Stromal cell of bone marrow (primary cell): ENCODE measurements around the gene SLC7A6.
A peak's percentile ranks its signal among the peaks of the same experiment; 100 is the strongest.

Experiments
- DNase-seq: peaks from one replicate; pipeline ENCODE4 v3.0.0-alpha.2; 2012; ENCODE audit warnings: low read depth

Gene SLC7A6

GRCh38 chr16:68257251-68257905, 6.9 kb upstream of the SLC7A6 start:
- no peak for DNase-seq

- DNase-seq, result peak; percentile 50
Measured at GRCh38 chr16:68257906-68258800, 6.2 kb upstream of the SLC7A6 start.

- no peak for DNase-seq
Measured at GRCh38 chr16:68259007-68259825, 5.1 kb upstream of the SLC7A6 start.

GRCh38 chr16:68263559-68264127, 683 bp upstream of the SLC7A6 start:
- DNase-seq, result no peak

- DNase-seq, result peak; percentile 45
Measured at GRCh38 chr16:68265078-68265920, 973 bp downstream of the SLC7A6 start.

- no peak for DNase-seq
Measured at GRCh38 chr16:68267612-68268405, 3.5 kb downstream of the SLC7A6 start.

- no peak for DNase-seq
Measured at GRCh38 chr16:68269793-68270192, 5.5 kb downstream of the SLC7A6 start.

- DNase-seq, result no peak
Measured at GRCh38 chr16:68270353-68270752, 6.0 kb downstream of the SLC7A6 start.

GRCh38 chr16:68272507-68273209, 8.3 kb downstream of the SLC7A6 start:
- DNase-seq, result no peak

- DNase-seq, result no peak
Measured at GRCh38 chr16:68273459-68273858, 9.1 kb downstream of the SLC7A6 start.

- no peak for DNase-seq
Measured at GRCh38 chr16:68273896-68274295, 9.6 kb downstream of the SLC7A6 start.

- no peak for DNase-seq
Measured at GRCh38 chr16:68274441-68274840, 10.1 kb downstream of the SLC7A6 start.

GRCh38 chr16:68275611-68276191, 11.4 kb downstream of the SLC7A6 start:
- DNase-seq, result no peak

GRCh38 chr16:68276223-68276622, 11.9 kb downstream of the SLC7A6 start:
- no peak for DNase-seq

GRCh38 chr16:68279726-68280558, 15.6 kb downstream of the SLC7A6 start:
- no peak for DNase-seq

GRCh38 chr16:68281368-68282063, 17.2 kb downstream of the SLC7A6 start:
- DNase-seq, result no peak

GRCh38 chr16:68282064-68282452, 17.7 kb downstream of the SLC7A6 start:
- no peak for DNase-seq

GRCh38 chr16:68283346-68283745, 19.0 kb downstream of the SLC7A6 start:
- no peak for DNase-seq
